GM12874 (cell line): ENCODE results near the gene EHF.

Experiments
- CTCF ChIP-seq: IDR thresholded peaks from 2 replicates; pipeline ENCODE4 v1.5.1; 2011; ENCODE audit warnings: low read depth, mild to moderate bottlenecking, control low read depth, low read length, moderate library complexity; ENCODE audit not compliant: insufficient read depth

The EHF gene

GRCh38 chr11:34683396-34683795 lies 62.5 kb downstream of the EHF start:
- TF ChIP-seq CTCF, result no peak

GRCh38 chr11:34685864-34686263 lies 65.0 kb downstream of the EHF start:
- no peak for TF ChIP-seq CTCF

- no peak for TF ChIP-seq CTCF
Observed at GRCh38 chr11:34696862-34697261, 76.0 kb downstream of the EHF start.

GRCh38 chr11:34706709-34707461 lies 86.0 kb downstream of the EHF start:
- no peak for TF ChIP-seq CTCF

GRCh38 chr11:34707462-34707840 lies 86.6 kb downstream of the EHF start:
- TF ChIP-seq CTCF, result no peak
